HG02981 (cell line): ENCODE measurements around the gene PLIN4.

Experiments used
- ATAC-seq: cut with Tn5 transposase; IDR thresholded peaks from one replicate; pipeline ENCODE4 v1.9.1; 2021; ENCODE audit warnings: mild to moderate bottlenecking, moderate library complexity; ENCODE audit not compliant: unreplicated experiment

Gene PLIN4

DNA sequence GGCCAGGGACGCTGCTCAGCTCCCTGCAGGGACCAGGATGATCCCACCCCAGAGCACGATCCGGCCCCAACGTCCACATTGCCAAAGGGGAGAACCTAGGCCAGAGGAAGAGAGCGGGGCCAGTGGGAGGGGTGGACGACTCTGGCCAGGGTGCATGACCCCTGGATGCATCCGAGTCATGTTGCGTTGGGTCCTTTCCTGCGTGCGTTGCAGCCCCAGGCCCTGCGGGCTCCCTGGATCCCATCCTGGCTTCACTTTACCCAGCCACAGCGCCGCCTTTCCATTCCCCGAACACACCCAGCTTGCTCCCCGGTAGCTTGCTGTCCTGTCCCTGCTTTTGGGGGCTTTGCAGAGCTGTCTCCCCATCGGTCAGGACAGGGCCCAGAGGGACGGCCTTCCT lies 10.5 kb downstream of the PLIN4 start:
- no peak for ATAC-seq

DNA sequence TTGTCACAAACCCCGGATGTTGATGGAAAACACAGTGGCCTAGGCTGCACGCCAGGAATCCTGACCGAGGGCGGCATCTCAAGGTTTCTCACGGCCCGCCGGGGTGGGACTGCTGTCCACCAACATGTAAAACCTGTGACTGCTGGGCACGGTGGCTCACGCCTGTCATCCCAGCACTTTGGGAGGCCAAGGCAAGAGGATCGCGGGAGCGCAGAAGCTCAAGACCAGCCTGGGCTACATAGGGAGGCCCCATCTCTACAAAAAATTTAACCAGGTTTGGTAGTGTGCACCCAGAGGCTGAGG lies 11.2 kb downstream of the PLIN4 start:
- no peak for ATAC-seq

DNA sequence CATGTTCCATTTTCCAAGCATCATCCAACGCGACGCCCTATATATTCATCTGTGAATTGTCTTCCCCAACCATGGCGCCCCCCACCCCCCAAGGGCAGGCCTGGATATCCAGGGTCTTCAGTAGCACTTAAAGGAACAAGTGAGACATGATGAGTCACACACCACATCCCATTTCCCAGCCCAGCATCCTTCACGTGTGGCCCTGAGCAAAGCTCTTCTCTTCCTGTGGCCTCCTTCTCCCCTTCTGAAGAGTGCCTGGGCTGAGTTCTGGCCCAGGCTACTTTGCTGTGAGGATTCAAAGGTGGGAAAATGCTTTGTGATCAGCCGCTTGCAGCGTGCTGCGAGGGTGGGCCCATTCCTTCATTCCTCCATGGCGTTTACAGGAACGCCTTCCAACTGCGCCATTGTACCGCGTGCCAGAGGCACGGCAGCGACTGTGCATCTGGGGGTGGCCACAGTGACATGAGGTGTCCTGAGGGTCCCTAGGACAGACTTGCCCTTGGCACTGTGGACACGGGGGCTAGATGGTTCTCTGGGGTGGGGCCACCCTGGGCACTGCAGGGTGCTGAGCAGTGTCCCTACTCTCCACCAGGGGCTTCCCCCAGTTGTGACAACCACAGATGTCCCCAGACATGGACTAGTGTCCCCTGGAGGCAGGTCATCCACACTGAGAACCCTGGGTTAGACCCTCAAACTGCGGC lies 11.7 kb downstream of the PLIN4 start:
- no peak for ATAC-seq

DNA sequence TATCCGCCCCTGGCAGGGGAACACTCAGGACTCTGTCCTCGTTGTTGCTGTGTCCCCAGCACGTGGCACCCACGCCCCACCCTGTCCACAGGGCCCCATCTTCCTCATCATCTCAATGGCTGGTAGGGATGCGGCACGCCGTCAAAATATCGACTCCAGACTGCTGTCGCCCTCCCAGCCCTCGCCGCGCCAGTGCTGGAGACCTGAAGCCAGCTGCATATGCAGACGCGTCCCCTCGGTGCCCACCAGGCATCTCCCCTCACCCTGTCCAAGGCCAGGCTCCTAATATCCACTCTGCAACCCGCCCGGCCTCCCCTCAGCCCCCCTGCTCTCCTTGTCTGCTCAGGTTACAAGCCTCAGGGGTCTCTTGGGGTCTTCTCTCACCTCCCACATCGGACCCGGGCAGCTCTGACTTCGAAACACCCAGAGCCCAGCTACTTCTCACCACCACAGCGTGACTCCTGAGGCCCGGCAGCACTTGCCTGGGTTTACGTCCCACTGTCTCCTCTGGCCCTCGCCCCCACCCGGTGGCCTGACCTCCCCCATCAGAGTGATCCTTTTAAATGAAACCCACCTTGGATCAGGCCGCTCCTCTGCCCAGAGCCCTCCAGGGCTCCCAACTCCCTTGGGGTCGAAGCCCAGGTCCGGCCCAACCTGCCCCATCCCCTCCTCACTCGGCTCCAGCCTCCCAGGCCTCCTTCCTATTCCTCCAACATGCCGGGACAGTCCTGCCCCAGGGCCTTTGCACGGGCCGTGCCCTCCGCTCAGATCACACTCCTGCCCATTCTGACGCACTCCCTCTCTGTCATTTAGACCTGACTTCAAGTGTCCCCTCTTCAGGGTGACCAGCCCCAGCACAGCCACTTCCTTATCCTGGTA lies 12.5 kb downstream of the PLIN4 start:
- no peak for ATAC-seq

DNA sequence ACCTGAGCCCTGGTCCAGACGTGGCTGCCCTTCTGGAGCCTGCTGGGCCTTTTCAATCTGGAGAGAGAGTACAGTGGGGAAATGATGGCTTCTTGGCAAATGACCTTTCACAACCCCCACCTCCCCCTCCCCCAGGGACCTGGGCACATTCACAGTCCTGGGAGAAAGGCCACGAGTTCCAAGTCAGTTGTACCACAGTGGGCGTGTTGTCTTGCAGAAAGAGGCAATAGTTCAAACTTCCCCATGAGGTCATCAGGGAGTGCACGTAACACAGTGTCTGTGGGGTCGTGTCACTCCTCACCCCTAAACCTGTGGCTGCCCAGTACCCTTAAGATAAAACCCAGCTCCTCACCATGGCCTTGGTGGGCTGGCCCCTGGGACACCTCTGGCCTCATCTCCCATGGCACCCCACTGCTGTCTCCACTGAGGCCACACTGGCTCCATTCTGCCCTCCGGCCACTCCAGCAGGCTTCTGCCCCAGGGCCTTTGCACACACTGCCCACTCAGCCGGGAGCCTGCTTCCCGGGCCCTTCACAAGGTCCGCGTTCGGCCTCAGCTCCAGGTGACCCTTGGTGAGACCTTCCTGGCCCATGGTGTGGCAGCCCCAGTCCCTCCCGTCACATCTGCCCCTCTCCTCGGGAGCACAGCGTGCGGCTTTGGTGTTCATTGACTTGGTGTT lies 13.3 kb downstream of the PLIN4 start:
- no peak for ATAC-seq

DNA sequence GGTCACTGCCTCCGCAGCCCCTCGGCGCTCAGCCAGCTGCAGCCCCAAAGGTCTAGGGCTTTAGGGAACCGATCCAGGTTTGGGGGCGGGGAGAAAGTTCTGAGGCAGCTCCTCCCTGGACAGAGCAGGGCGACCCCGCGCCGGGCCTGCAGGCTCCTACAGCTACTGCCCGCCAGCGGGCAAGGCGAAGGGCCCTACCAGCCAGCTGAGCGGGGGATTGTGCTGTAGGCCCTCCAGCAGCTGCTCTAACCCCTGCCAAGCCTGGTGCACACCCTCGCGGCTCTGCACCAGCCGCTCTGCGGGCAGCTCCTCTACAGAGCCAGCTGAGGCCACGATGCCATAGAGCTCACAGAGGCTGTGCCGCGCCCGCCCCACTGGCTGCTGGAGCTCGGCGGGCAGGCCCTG lies 14.0 kb downstream of the PLIN4 start:
- ATAC-seq: no peak

DNA sequence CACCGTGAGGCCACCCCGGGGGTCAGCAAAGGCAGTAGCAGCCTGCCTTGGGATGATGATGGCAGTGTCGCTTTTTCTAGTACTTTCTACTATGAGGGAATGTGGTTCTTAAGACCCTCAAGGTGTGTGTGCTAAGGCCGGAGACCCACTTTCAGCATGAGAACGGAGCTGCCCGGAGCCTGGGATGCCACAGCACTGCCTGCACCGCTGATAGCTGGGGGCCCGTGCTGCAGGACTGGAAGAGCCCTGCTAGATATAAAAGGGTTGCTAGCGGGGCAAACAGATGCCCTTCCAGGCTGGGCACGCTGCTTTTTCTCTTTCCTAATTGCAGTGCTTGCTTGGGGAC lies 14.5 kb downstream of the PLIN4 start:
- no peak for ATAC-seq

DNA sequence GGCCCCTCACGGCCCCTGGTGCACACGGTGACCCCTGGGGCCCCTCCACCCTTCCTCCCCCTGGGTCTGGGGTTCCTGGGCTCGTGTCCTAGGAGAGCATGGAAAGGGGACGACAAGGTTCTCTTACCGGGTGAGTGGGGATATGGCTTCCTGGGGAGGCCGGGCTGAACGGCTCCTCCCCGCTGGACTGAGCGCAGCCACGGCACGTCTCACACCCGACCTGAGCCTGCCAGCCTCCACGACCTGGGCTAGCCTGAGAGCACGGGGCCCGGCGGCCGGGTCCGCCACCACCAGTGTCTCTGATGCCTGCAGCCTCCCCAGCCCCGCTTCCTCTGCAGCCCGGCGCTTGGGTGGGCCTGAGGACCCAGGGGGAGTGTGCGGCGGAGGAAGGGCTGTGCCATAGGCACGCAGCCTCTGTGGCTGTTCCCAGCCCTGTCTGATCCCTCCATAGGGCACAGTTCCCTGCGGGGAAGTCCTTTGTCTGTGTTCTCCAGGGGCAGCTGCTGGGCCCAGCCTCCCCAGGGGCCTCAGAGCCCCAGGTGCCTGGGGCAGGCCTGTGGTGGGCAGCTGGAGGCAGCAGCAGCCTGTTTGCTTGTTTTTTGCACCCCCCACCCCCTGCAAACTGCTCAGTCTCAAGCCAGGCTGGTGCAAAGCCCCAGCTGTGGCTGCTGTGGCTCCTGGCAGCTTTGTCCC lies 15.0 kb downstream of the PLIN4 start:
- ATAC-seq: no peak

DNA sequence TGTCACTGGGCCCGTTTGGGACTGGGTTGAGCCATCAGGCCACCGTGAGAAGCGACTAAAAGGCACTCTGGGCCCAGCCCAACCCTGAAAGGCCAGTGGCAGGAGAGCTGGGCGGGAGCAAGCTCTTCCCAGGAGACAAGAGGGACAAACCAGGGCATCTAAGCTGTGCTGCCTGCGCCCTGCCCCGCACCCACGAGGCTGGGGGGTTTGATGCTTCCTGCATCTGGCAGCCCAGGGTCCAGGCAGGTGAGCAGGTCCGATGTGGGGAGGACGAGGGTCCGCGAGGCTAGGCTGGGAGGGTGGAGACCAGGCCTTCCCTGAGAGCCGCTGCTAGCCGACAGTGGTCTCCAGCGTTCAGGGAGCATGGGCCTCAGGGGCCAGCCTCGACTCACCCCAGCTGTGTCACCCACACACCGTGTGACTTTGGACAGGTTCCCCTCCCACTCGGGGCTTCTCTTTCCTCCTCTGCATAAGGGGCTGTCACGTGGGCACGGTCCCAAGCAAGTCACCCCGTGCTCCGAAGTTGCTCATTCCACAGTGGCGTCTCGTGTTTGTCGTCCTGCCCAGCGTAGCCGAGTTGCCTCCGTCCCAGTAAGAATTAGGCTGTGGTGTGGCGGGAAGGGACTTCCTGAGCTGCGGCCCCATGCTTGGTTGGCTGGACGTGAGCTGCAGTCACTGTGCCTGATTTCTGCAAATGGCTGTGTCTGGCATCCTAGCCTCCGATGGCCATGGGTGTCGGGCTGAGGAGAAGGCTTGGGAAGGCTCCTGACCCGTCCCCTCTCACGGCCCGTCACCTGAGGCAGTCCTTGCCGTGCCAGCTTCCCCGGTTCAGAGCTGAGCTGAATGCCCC lies 15.8 kb downstream of the PLIN4 start:
- no peak for ATAC-seq

DNA sequence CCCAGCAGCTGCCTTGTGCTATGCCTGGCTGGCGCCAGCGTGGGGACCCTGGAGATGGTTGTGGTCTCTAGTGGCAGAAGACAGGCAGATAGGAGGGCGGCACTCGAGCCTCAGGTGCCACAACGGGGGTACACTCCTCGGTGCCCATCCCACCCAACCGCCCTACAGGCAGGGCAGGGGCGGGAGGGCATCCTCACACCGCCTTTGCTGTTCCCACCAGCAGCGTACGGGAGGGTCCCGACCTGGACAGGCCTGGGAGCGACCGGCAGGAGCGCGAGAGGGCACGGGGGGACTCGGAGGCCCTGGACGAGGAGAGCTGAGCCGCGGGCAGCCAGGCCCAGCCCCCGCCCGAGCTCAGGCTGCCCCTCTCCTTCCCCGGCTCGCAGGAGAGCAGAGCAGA lies 16.6 kb downstream of the PLIN4 start:
- ATAC-seq: no peak

DNA sequence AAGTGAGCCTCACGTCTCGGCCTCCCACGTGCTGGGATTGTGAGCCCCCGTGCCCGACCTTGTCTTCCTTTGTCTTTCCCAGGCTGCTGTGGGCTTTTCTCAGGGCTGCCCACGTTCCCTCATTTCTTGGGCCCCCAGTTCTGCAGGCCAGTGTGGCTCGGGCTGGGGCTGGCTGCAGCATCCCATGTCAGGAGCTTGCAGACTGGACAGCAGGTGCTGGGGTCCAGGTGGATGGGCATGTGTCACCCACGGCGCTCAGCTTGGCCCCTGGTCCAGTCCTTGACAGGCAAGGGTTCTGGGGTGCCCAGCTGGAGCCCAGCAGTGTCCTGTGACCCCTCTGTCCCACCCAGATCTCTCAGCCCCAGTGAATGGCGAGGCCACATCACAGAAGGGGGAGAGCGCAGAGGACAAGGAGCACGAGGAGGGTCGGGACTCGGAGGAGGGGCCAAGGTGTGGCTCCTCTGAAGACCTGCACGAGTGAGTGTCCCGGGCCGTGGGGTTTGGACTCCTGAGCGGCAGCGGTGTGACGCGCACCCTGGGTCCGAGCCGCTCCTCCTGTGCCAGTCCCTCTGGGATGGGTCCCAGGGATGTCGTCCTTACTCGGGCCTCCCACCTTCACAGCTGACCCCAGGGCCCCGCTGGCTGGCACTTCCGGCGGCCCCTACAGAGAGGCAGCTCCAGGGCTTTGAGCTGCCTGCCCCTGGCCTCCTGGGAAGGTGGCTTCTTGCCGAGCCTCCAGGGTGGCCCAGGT lies 17.3 kb downstream of the PLIN4 start:
- ATAC-seq: no peak

DNA sequence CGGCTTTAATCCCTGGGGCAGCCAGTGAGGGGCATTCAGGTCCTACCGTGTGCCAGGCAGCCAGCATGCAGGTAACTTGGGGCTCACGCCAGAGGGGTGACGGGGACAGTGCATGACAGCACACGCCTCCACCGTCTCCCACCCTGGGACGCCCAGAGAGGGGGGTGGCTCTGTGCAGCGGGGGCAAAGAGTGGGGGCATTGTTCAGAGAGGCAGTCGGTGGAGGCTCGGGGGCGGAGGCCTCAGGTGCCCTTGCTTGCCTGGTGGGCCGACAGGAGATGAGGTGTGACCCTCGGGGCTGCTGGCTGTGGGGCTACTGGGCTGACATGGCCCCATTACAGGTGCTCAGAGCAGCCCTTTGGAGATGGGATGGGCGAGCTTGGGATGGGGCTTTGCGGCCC lies 18.4 kb downstream of the PLIN4 start:
- ATAC-seq: no peak

DNA sequence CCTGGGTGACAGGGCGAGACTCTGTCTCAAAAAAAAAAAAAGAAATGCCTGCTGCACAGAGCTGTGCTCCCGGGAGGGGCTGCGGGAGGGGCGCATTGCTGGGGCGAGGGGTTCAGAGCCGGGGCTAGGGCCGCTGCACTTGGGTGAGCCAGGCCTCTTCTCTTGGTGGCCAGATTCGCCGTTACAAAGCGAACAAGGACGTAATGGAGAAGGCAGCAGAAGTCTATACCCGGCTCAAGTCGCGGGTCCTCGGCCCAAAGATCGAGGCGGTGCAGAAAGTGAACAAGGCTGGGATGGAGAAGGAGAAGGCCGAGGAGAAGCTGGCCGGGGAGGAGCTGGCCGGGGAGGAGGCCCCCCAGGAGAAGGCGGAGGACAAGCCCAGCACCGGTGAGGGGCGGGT lies 19.0 kb downstream of the PLIN4 start:
- ATAC-seq: no peak

DNA sequence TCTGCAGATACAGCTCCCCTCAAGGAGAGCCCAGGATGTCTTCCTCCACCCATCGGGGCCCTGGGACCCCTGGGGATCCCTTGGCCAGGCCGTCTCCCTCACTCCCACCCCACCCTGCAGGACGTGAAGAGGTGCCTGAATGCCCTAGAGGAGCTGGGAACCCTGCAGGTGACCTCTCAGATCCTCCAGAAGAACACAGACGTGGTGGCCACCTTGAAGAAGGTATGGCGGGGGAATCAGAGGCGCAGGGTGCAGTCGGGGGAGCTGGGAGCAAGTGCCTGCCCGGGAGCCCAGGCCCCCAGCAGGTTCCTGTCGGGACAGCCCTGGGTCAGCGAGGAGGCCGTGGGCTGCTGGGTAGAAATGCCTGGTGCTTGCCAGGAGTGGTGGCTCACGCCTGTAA lies 19.6 kb downstream of the PLIN4 start:
- no peak for ATAC-seq

DNA sequence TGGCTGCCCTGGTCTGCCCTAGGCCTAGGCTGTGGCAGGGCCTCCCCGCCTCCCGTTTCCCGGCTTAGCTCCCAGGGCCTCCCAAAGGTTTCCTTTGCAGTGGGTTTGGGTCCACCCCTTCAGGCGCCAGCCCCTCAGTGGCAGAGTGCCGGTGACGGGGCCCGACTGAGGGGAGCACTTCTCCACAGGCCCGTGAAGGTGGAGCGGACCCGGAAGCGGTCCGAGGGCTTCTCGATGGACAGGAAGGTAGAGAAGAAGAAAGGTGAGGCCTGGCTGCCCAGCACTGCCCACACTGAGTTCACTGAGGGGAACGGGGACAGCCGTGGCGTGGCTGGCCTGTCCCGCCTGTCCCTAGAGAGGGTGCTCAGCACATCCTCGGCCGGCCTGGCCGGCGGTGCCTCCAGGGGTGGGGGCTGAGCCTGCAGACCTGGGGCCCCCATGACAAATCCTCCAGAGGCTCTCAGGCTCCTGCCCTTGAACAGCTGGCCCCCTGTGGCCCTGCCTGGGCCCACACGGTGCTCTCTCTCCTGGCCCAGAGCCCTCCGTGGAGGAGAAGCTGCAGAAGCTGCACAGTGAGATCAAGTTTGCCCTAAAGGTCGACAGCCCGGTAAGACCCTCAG lies 20.4 kb downstream of the PLIN4 start:
- ATAC-seq: no peak

DNA sequence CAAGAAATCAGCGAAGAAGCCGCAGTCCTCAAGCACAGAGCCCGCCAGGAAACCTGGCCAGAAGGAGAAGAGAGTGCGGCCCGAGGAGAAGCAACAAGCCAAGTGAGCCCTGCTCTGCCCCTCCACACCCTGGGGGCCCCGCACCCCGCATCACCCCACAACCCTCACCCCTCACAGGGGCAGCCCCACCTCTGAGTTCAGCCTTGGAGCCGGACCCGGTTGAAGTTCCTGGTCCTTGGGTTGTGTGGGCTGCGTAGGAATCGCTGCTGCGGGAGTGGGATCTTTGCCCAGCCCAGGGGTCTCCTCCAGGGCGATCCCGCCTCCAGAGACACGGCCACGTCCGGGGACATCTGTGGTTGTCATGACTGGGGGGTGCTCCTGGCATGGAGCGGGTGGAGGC lies 22.0 kb downstream of the PLIN4 start:
- no peak for ATAC-seq

DNA sequence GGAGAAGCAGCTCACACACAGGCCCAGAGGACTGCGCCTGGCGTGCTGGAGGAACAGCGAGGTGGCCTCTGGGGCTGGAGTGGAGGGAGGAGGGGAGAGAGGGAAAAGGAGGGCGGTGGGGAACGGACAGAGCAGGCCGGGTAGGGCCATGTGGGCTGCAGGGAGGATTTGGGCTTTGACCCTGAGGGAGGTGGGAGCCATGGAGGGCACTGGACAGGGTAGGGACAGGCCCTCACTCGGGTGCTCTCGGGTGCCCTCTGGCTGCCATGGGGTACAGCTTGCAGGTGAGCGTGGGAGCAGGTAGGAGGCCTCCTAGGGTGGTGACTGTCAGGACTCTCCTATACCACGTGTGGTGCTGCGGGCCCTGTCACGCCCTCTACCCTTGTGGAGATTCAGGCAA lies 22.8 kb downstream of the PLIN4 start:
- no peak for ATAC-seq

DNA sequence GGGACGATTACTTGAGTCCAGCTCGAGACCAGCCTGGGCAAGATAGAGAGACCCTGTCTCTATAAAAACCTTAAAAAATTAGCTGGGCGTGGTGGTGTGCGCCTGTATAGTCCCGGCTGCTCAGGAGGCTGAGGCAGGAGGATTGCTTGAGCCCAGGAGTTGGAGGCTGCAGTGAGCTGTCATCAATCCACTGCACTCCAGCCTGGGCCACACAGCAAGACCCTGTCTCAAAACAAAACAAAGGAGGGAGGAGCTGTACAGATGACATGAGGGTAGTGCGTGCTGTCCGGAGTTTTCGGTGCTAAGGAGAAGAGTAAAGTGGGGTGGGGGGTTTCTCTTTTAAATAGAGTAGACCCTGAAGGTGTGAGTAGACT lies 23.6 kb downstream of the PLIN4 start:
- ATAC-seq: no peak

DNA sequence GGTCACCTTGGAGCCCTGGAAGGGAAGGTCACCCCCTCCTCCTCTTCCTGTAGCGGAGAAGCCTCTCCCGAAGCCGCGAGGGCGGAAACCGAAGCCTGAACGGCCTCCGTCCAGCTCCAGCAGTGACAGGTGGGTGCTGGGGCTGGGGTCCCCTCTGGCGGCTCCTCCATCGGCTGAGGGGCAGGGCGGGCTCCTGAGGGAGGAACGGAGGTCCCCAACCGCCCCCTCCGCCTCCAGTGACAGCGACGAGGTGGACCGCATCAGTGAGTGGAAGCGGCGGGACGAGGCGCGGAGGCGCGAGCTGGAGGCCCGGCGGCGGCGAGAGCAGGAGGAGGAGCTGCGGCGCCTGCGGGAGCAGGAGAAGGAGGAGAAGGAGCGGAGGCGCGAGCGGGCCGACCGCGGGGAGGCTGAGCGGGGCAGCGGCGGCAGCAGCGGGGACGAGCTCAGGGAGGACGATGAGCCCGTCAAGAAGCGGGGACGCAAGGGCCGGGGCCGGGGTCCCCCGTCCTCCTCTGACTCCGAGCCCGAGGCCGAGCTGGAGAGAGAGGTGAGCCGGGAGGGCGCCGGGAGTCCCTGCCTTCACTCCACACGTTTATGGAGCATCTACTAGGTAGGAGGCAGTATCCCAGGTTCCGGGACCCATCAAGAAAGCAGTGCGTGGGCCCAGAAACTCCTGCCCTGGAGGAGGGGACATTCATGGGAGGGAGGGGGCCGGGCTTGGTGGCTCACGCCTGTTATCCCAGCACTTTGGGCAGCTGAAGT lies 24.2 kb downstream of the PLIN4 start:
- ATAC-seq: no peak
